Bronchial epithelial cell (primary cell): ENCODE measurements around the gene SH2D4B. TPM values are rescaled to one million over a fixed set of nuclear protein-coding genes. Genes with fewer than 3 reads are reported as not detected.

Experiments
- DNase-seq: peaks from one replicate; pipeline ENCODE4 v3.0.0-alpha.2; 2010; ENCODE audit warnings: low read depth
- FAIRE-seq: peaks from 2 replicates; lab custom pipeline; 2011; peaks lifted over from hg19 to GRCh38; lab: Jason Lieb, UNC
- H3K27me3 ChIP-seq: 2 replicates; pipeline ENCODE4 v1.5.1; 2011; ENCODE audit warnings: low read length; ENCODE audit not compliant: control insufficient read depth, insufficient read depth
- H3K36me3 ChIP-seq: 2 replicates; pipeline ENCODE4 v1.5.1; 2011; ENCODE audit warnings: low read length; ENCODE audit not compliant: control insufficient read depth, insufficient read depth
- H3K4me3 ChIP-seq: 2 replicates; pipeline ENCODE4 v1.5.1; 2011; ENCODE audit warnings: mild to moderate bottlenecking, low read depth, low read length, control low read depth
- CTCF ChIP-seq: IDR thresholded peaks from 2 replicates; pipeline ENCODE4 v1.5.1; 2011; ENCODE audit warnings: mild to moderate bottlenecking, moderate library complexity, low read length, control low read depth, inconsistent platforms; ENCODE audit not compliant: insufficient read depth, severe bottlenecking
- total RNA-seq: library from RNA; depleted of rRNA; stranded (reverse); fragments of >200 nt; gene quantifications from 2 replicates; pipeline ENCODE4 v1.2.1, GENCODE V29; 2014

The SH2D4B gene
- total RNA-seq, 1 donor from 2014 or later: under 0.01 TPM

GRCh38 chr10:80681142-80681541 lies 143.4 kb downstream of the SH2D4B start:
- no peaks in the 10 kb centered on the region for H3K27me3 ChIP-seq
- no peak for DNase-seq
- no peak for FAIRE-seq
- no peak for TF ChIP-seq CTCF
- H3K4me3 ChIP-seq: no peak overlapping the region
- no peaks in the 10 kb centered on the region for H3K36me3 ChIP-seq

DNA sequence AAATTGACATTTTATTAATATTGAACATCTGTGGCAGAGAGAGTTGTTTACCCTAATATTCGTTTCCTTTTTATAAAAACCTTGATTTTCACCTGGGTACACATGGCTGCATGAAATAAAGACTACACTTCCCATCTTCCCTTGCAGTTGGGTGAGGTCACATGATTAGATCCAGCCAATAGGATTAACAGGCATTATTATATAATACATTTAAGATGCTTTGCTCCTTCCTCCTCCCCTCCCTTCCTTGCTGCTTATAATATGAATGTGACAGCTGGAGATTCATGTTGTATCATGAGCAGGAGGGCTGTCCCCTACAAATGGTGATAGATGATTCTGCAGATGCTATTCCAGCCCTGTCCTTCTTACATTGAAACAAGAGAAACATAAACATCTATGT lies 146.6 kb downstream of the SH2D4B start:
- DNase-seq: peak; percentile 70
- Histone ChIP-seq H3K4me3 (no peak overlapping the region), H3K36me3 (no peaks in the 10 kb centered on the region), H3K27me3 (no peaks in the 10 kb centered on the region)
- no peak for TF ChIP-seq CTCF
- no peak for FAIRE-seq

DNA sequence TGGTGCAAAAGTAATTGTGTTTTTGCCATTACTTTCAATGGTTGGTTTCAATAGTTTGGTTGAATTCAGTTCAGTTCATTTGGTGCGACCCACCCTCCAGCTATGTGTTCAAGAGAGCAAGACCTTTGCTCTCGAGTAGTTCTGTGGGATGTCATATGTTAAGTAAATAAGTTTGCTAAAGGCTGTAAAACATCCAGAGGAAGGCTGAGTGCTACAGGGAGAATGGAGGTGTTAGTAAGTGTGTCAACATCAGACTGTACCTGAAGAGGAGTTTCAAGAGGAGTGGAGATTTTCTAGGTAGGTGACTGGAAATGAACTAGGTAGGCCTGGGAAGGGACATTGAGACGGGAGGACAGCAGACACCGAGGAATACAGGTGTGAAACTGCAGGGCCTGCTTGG lies 147.7 kb downstream of the SH2D4B start:
- Histone ChIP-seq H3K27me3 (no peaks in the 10 kb centered on the region), H3K4me3 (no peak overlapping the region), H3K36me3 (no peaks in the 10 kb centered on the region)
- TF ChIP-seq CTCF: no peak
- DNase-seq: no peak
- FAIRE-seq: no peak

DNA sequence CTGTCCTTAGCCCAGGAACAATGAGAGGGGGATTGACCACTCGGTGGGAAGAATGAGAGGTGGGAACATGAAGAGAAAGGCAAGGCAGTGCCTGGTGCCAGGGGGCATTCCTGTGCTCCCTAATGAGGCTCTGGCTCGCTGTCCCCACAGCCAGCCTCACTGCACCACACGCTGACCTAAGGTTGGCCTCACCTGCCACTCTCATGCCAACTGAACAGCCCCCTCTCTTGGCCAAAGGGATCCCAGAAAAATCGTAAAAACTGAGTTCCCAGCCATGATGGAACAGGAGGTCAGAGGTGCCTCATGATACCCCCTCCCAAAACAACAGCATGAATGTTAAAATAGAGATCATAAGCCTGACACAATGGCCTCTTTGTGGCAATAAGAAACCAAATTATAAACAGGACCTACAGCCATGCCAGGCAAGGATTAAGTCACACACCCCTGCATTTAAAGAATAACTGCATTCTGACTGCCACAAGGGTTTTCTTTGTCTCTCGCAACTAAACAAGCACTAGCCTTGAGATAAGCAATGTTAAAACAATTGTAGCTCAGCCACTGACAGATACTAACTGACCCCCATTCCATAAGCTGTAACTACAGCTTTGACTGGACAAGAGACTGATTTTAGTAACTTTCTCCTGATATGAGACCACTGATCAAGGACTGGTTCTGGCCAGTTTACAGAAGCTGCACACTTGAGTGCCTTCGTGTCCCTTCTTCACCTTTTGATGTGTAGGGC lies 149.2 kb downstream of the SH2D4B start:
- Histone ChIP-seq H3K36me3 (no peaks in the 10 kb centered on the region), H3K27me3 (no peaks in the 10 kb centered on the region), H3K4me3 (no peak overlapping the region)
- FAIRE-seq: no peak
- TF ChIP-seq CTCF: no peak
- no peak for DNase-seq

DNA sequence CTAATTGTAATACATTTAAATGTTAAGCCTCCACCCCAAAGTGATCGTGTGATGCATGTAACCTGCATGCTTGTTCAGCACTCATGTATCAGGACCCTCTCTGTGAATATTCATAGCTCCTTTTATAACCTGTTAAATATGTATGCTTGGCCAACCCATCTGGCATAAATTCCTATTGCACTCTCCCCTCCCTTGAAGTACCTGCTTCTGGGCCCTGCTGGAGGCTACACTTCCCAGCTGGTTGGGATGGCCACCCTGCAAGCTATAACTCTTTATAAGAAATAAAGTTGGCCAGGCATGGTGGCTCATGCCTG lies 149.7 kb downstream of the SH2D4B start:
- Histone ChIP-seq H3K4me3 (no peak overlapping the region), H3K27me3 (no peaks in the 10 kb centered on the region), H3K36me3 (no peaks in the 10 kb centered on the region)
- DNase-seq (no peak), FAIRE-seq (no peak)
- TF ChIP-seq CTCF: no peak

DNA sequence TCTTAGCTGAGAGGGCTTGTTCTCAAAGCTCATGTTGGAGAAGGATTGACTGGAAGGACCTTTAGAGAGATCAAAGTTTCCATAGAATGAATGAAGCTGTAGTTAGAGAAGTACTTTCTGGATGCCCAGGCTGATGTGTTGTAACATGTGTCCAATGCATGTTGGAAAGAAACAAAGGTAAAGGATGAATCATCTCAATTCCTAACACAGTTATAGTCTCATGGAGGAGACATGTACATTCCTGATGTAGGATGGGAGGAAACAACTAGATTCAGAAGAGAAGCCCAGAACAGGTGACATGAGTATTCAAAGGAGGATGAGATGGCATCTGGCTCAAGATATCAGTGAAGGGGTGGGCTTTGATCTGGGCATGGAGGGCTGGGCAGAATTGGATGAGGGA lies 152.7 kb downstream of the SH2D4B start:
- DNase-seq: peak; percentile 49
- no peak overlapping the region for H3K4me3 ChIP-seq
- TF ChIP-seq CTCF: no peak
- H3K27me3 ChIP-seq: no peaks in the 10 kb centered on the region
- peak; percentile 7 for FAIRE-seq
- H3K36me3 ChIP-seq: no peaks in the 10 kb centered on the region
